Activated CD4-positive, alpha-beta memory T cell treated with anti-CD3 and anti-CD28 coated beads for 36 hours (primary cell): ENCODE measurements around the gene DNAJC1. TPM values are rescaled to one million over a fixed set of nuclear protein-coding genes. Genes with fewer than 3 reads are reported as not detected.
"Not testable (repeated sequence)": the region's sequence is repeated elsewhere in the genome, so short reads cannot be mapped to it uniquely, and the experiment has no call there.

Source experiments
- CTCF ChIA-PET: fragments of 350-600 bp; sonication (Branson Sonifier 250); formaldehyde crosslinking; loops from one replicate; lab custom pipeline; 2021; ENCODE audit warnings: antibody characterized with exemption, inconsistent platforms; lab: Charles Lee
- POLR2A ChIA-PET: fragments of 350-600 bp; sonication (Branson Sonifier 250); formaldehyde crosslinking; loops from one replicate; lab custom pipeline; 2021; ENCODE audit warnings: antibody characterized with exemption; lab: Charles Lee
- DNase-seq: peaks from one replicate; pipeline ENCODE4 v3.0.0-alpha.2; 2020
- H3K27ac Mint-ChIP-seq: one replicate; pipeline ENCODE4 v1.8.0; 2021; ENCODE audit warnings: mixed read lengths
- H3K27me3 Mint-ChIP-seq: one replicate; pipeline ENCODE4 v1.8.0; 2021; ENCODE audit warnings: mixed read lengths
- H3K36me3 Mint-ChIP-seq: one replicate; pipeline ENCODE4 v1.8.0; 2021; ENCODE audit warnings: mixed read lengths
- H3K4me1 Mint-ChIP-seq: one replicate; pipeline ENCODE4 v1.8.0; 2021; ENCODE audit warnings: low read depth, mixed read lengths
- H3K4me3 Mint-ChIP-seq: one replicate; pipeline ENCODE4 v1.8.0; 2021; ENCODE audit warnings: mild to moderate bottlenecking, mixed read lengths
- H3K9me3 Mint-ChIP-seq: one replicate; pipeline ENCODE4 v1.8.0; 2021; ENCODE audit warnings: mixed read lengths
- intact Hi-C: fragments of 100-400 bp; cut with micrococcal nuclease; formaldehyde crosslinking; loops from one replicate; pipeline ENCODE4 v1.15.1; 2023
- total RNA-seq, 2 experiments: library from RNA; stranded (reverse); gene quantifications; one replicate each; pipeline ENCODE4 v1.2.3, GENCODE V29; 2021

The DNAJC1 gene
- total RNA-seq, 2 experiments from 2014 or later = 24.0 to 24.8 TPM

- no peak for DNase-seq
- Mint-ChIP-seq H3K9me3 (peaks cover 5% of the 10 kb centered on the region), H3K4me1 (peaks cover 19% of the 10 kb centered on the region), H3K36me3 (peaks cover 3% of the 10 kb centered on the region), H3K4me3 (no peak overlapping the region), H3K27ac (no peak overlapping the region), H3K27me3 (peaks cover 7% of the 10 kb centered on the region)
- ChIA-PET POLR2A (no interaction called here), CTCF (no interaction called here)
- intact Hi-C loops = no loop called here
These were observed 24.1 kb upstream of the DNAJC1 start for GRCh38 chr10:22027364-22028238.

- no peak overlapping the region for H3K27ac Mint-ChIP-seq
- H3K4me1 Mint-ChIP-seq = peaks cover 29% of the 10 kb centered on the region
- no peak for DNase-seq
- peaks cover 5% of the 10 kb centered on the region for H3K27me3 Mint-ChIP-seq
- H3K36me3 Mint-ChIP-seq = peaks cover 2% of the 10 kb centered on the region
- H3K4me3 Mint-ChIP-seq = no peak overlapping the region
- no peaks in the 10 kb centered on the region for H3K9me3 Mint-ChIP-seq
- ChIA-PET CTCF (no interaction called here), POLR2A (no interaction called here)
- intact Hi-C loops = no loop called here
These were observed 22.8 kb upstream of the DNAJC1 start for GRCh38 chr10:22026287-22026686.

- DNase-seq = no peak
- Mint-ChIP-seq H3K27ac (peak overlapping the region; percentile 80), H3K27me3 (no peaks in the 10 kb centered on the region), H3K9me3 (no peaks in the 10 kb centered on the region), H3K4me3 (no peak overlapping the region), H3K36me3 (peaks cover 2% of the 10 kb centered on the region), H3K4me1 (peaks cover 21% of the 10 kb centered on the region)
- ChIA-PET POLR2A (interaction anchor here (1.3 kb wide), 1 partner anchor 20 kb away, joined by 3 read pairs; the partner anchor contains the start of gene DNAJC1), CTCF (no interaction called here)
- intact Hi-C loops = loop anchor here (5.0 kb wide), 3 partner anchors 204 to 299 kb away; partner anchors contain the start of gene BMI1
These were observed 20.0 kb upstream of the DNAJC1 start for GRCh38 chr10:22023508-22023907.

GRCh38 chr10:22022257-22023032, 18.9 kb upstream of the DNAJC1 start:
- no peaks in the 10 kb centered on the region for H3K27me3 Mint-ChIP-seq
- H3K36me3 Mint-ChIP-seq = peaks cover 2% of the 10 kb centered on the region
- CTCF ChIA-PET = interaction anchor here (1.3 kb wide), 1 partner anchor 11 kb away, joined by 4 read pairs; no protein-coding TSS in a partner anchor
- no peaks in the 10 kb centered on the region for H3K9me3 Mint-ChIP-seq
- peak overlapping the region; percentile 80 for H3K27ac Mint-ChIP-seq
- intact Hi-C loops = loop anchor here (1.0 to 5.0 kb wide), 4 partner anchors 19 to 300 kb away; partner anchors contain the start of genes BMI1 and DNAJC1
- H3K4me1 Mint-ChIP-seq = peaks cover 21% of the 10 kb centered on the region
- POLR2A ChIA-PET = interaction anchor here (1.3 kb wide), 1 partner anchor 19 kb away, joined by 3 read pairs; the partner anchor contains the start of gene DNAJC1
- peak; percentile 78 for DNase-seq
- H3K4me3 Mint-ChIP-seq = peak overlapping the region; percentile 57

GRCh38 chr10:22021144-22021543, 17.6 kb upstream of the DNAJC1 start:
- intact Hi-C loops = loop anchor here (5.0 kb wide), 3 partner anchors 206 to 301 kb away; partner anchors contain the start of gene BMI1
- H3K27me3 Mint-ChIP-seq, H3K4me3 Mint-ChIP-seq, POLR2A ChIA-PET, H3K36me3 Mint-ChIP-seq, DNase-seq, H3K9me3 Mint-ChIP-seq, H3K27ac Mint-ChIP-seq: not testable (repeated sequence)
- H3K4me1 Mint-ChIP-seq = peaks cover 21% of the 10 kb centered on the region
- CTCF ChIA-PET = interaction anchor here (1.3 kb wide), 2 partner anchors 10 to 27 kb away, joined by 3 to 4 read pairs; no protein-coding TSS in a partner anchor

GRCh38 chr10:22017283-22018020, 13.9 kb upstream of the DNAJC1 start:
- peaks cover 9% of the 10 kb centered on the region for H3K4me1 Mint-ChIP-seq
- ChIA-PET POLR2A (no interaction called here), CTCF (no interaction called here)
- DNase-seq = no peak
- intact Hi-C loops = no loop called here
- H3K27me3 Mint-ChIP-seq = no peaks in the 10 kb centered on the region
- H3K9me3 Mint-ChIP-seq = no peaks in the 10 kb centered on the region
- no peaks in the 10 kb centered on the region for H3K36me3 Mint-ChIP-seq
- H3K4me3 Mint-ChIP-seq = no peak overlapping the region
- H3K27ac Mint-ChIP-seq = no peak overlapping the region

GRCh38 chr10:22016046-22016705, 12.6 kb upstream of the DNAJC1 start:
- H3K9me3 Mint-ChIP-seq = no peaks in the 10 kb centered on the region
- H3K27me3 Mint-ChIP-seq = no peaks in the 10 kb centered on the region
- no peaks in the 10 kb centered on the region for H3K4me1 Mint-ChIP-seq
- H3K27ac Mint-ChIP-seq = no peak overlapping the region
- no peak overlapping the region for H3K4me3 Mint-ChIP-seq
- no peak for DNase-seq
- ChIA-PET POLR2A (no interaction called here), CTCF (no interaction called here)
- intact Hi-C loops = no loop called here
- no peaks in the 10 kb centered on the region for H3K36me3 Mint-ChIP-seq

GRCh38 chr10:22010973-22011408, 7.5 kb upstream of the DNAJC1 start:
- intact Hi-C loops = loop anchor here (1.0 to 2.0 kb wide), 2 partner anchors 410 to 978 kb away; no protein-coding TSS in a partner anchor
- H3K27me3 Mint-ChIP-seq = peaks cover 4% of the 10 kb centered on the region
- no peak overlapping the region for H3K27ac Mint-ChIP-seq
- DNase-seq = no peak
- H3K9me3 Mint-ChIP-seq = peaks cover 6% of the 10 kb centered on the region
- ChIA-PET POLR2A (no interaction called here), CTCF (interaction anchor here (0.8 to 4.7 kb wide), 10 partner anchors 8 to 978 kb away, joined by 3 to 26 read pairs (median 4); partner anchors contain the start of gene DNAJC1)
- H3K36me3 Mint-ChIP-seq = peaks cover 1% of the 10 kb centered on the region
- H3K4me3 Mint-ChIP-seq = no peak overlapping the region
- no peaks in the 10 kb centered on the region for H3K4me1 Mint-ChIP-seq

- peaks cover 2% of the 10 kb centered on the region for H3K4me1 Mint-ChIP-seq
- intact Hi-C loops = loop anchor here (2.0 kb wide), 1 partner anchor 410 kb away; no protein-coding TSS in a partner anchor
- POLR2A ChIA-PET = no interaction called here
- no peak overlapping the region for H3K4me3 Mint-ChIP-seq
- CTCF ChIA-PET = interaction anchor here (1.0 to 4.7 kb wide), 11 partner anchors 8 to 979 kb away, joined by 3 to 26 read pairs (median 4); partner anchors contain the start of gene DNAJC1
- H3K36me3 Mint-ChIP-seq = peaks cover 1% of the 10 kb centered on the region
- no peak for DNase-seq
- H3K9me3 Mint-ChIP-seq = peaks cover 6% of the 10 kb centered on the region
- H3K27me3 Mint-ChIP-seq = peaks cover 6% of the 10 kb centered on the region
- H3K27ac Mint-ChIP-seq = no peak overlapping the region
These were observed 7.0 kb upstream of the DNAJC1 start for GRCh38 chr10:22010539-22010938.

- intact Hi-C loops = loop anchor here (10.0 kb wide), 1 partner anchor 1088 kb away; the partner anchor contains the start of gene MSRB2
- ChIA-PET CTCF (interaction anchor here (0.7 kb wide), 1 partner anchor 983 kb away, joined by 3 read pairs; no protein-coding TSS in a partner anchor), POLR2A (no interaction called here)
- peaks cover 4% of the 10 kb centered on the region for H3K36me3 Mint-ChIP-seq
- no peak overlapping the region for H3K4me3 Mint-ChIP-seq
- no peak for DNase-seq
- H3K4me1 Mint-ChIP-seq = peaks cover 19% of the 10 kb centered on the region
- peaks cover 6% of the 10 kb centered on the region for H3K9me3 Mint-ChIP-seq
- peaks cover 6% of the 10 kb centered on the region for H3K27me3 Mint-ChIP-seq
- H3K27ac Mint-ChIP-seq = no peak overlapping the region
These were observed 2.9 kb upstream of the DNAJC1 start for GRCh38 chr10:22006379-22006884.
